Cerebellar cortex (tissue), 1 donor: ENCODE measurements around the gene PIP5KL1.

Experiments used
- DNase-seq: peaks from one replicate; pipeline ENCODE4 v3.0.0-alpha.2; 2015; ENCODE audit warnings: low spot score

The PIP5KL1 gene

DNA sequence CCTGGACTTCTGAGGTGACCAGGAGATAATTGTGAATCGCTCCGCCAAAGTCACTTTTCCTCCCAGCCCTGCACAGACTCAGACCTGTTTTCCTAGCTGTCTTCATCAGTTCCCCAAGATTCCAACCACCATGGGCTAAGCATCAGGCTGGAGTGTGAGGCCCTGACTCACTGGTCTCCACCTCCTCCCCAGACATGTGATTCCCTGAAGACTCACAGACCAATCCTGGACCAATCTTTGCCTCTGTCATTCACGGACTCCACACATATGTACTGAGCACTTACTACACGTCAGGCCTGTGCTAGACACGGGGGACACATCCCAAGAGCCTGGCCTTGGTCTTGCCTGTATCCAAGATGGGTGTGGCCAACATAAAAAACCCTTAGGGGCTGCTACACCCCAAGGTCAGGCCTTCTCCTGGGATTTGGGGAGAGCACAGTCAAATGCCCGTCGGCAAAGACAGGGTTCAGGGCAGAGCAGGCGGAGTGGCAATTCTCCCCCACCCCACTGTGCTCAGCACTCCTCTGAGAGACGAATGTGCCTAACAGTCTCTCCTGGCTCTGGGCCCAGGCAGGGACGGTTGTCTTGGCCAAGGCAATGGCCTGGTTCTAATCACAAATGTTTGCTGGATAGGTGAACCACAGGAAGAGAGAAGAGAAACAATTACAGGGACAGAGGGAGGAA lies 38.3 kb upstream of the PIP5KL1 start:
- peak; percentile 92 for DNase-seq

DNA sequence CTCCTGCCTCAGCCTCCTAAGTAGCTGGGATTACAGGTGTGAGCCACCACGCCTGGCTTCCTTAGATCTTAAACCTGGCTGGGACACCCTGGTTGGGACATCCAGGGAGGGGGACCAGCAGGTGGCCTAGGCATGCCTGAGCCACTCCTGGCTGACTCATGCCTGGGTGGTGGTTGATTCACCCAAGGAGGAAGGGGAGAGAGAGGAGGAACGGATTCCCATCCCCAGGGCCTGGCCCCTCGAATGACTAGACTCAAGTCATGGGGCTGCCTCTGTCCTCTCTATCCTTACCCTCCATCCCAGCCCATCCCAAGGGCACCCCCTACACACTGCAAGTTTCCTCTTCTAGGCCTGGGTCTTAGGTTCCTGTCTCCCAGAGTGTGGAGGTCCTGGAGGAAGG lies 37.5 kb upstream of the PIP5KL1 start:
- no peak for DNase-seq

- no peak for DNase-seq
These were observed 36.7 kb upstream of the PIP5KL1 start for GRCh38 chr9:127967151-127967809.

GRCh38 chr9:127966416-127967150 lies 36.0 kb upstream of the PIP5KL1 start:
- no peak for DNase-seq

DNA sequence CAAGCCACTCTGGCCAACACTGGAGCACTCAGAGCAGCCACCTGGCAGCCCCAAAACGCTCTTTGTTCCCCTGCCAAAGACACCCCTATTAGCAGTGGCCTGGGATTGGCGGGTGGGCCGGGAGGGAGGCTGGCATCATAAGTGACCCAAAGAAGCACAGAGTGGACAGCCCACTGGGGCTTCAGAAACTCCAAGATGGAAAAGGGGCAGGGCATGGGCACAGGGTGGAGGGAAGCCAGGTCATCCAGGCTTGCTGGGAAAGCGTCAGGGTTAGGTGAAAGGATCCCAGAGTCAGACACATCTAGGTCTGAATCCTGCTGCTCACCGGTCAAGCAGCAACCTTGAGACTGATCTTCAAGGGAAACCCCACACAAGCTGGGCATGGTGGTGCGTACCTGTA lies 35.4 kb upstream of the PIP5KL1 start:
- no peak for DNase-seq

GRCh38 chr9:127963359-127964064 lies 32.9 kb upstream of the PIP5KL1 start:
- no peak for DNase-seq

- no peak for DNase-seq
These were observed 32.4 kb upstream of the PIP5KL1 start for GRCh38 chr9:127963041-127963358.

- no peak for DNase-seq
These were observed 31.7 kb upstream of the PIP5KL1 start for GRCh38 chr9:127962278-127962677.

- no peak for DNase-seq
These were observed 31.1 kb upstream of the PIP5KL1 start for GRCh38 chr9:127961613-127962155.

- DNase-seq: no peak
These were observed 30.5 kb upstream of the PIP5KL1 start for GRCh38 chr9:127961155-127961490.

- no peak for DNase-seq
These were observed 30.0 kb upstream of the PIP5KL1 start for GRCh38 chr9:127960410-127961154.

- DNase-seq: no peak
These were observed 29.3 kb upstream of the PIP5KL1 start for GRCh38 chr9:127959841-127960409.

- no peak for DNase-seq
These were observed 28.8 kb upstream of the PIP5KL1 start for GRCh38 chr9:127959398-127959797.

- DNase-seq: no peak
These were observed 28.2 kb upstream of the PIP5KL1 start for GRCh38 chr9:127958728-127959127.

DNA sequence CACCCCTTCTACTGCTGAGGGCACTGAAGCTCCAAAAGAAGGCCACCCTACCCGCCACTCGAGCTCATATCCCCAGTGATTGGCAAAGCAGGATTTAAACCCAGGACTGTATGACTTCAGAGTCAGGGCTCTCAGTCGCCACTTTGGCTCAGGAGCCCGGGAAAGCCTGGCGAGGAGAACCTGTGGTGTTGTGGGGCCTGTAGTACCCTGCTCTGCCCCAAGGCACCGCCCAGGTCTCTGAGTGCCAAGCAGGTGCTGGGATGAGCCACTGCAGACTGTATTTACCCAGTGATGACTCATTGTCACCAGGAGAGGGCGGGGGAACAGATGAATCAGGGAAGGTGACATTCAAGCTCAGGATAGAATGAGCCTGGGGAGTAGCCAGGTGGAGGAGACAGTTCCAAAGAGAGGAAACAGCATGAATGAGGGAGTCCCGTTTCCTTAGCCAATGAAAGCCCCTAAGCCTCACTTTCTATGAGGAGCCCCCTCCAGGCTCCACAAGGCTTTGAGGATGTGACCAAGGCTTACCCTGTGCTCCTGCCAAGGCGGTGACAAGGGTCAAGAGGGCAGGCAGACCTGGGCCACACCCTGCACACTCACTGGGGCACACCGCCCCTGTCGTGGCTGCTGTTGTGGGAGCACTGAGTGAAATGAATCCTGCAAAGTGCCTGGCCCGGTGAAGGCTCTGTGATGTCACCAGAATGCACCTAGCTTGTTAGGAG lies 24.9 kb upstream of the PIP5KL1 start:
- DNase-seq: peak; percentile 90

DNA sequence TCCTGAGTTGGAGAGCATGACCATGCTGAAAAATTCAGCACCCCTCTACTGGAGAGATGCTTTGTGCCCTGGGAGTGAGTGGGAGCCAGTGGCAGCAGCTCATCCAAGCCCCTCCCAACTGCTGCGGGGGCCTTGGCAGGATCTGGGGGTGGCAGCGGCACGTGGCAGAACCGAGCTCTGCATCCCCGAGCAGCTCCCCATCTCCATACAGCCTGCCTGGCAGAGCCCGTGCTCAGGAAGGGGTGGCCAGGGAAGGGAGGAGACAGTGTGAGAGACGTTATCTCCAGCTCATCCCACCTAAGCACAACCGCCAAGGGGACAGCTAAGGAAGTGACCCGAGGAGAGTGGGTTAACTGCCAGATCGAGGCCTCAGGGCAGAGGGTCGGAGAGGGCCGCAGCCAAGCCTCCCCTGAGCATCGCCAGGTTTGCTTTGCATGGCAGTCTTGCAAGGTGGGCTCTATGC lies 24.3 kb upstream of the PIP5KL1 start:
- DNase-seq: no peak

DNA sequence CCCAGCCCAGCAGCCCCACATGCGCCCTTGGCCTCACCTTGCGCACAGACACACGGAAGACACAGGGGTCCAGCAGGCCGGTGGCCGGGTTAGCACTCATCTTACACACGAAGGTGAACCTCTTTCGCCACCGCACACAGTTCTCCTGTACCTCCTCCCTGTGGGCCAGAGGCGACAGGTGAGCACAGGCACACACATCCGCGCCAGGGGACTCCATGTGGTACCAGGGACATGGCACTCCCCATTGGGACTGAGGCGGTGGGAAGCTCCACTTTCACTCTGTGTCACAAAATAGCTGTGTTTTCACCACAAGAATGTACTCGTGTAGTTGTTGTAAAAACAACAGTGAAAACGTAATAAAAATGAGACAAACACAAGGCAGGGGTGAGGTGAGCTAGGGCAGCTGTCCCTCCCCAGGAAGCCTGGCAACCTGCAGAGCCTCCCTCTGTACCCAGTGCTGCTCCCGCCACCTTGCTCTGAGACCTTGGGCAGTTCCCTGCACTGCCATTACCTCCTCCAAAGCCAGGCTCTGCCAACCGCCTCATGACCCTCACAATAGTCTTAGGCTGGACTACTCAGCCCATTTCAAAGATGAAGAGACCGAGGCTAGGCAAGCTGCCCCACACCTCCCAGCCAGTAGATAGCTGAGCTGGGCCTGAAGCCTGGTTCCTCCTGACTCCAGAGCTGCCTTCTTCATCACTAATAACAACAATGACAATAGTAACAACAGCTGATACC lies 23.4 kb upstream of the PIP5KL1 start:
- no peak for DNase-seq

DNA sequence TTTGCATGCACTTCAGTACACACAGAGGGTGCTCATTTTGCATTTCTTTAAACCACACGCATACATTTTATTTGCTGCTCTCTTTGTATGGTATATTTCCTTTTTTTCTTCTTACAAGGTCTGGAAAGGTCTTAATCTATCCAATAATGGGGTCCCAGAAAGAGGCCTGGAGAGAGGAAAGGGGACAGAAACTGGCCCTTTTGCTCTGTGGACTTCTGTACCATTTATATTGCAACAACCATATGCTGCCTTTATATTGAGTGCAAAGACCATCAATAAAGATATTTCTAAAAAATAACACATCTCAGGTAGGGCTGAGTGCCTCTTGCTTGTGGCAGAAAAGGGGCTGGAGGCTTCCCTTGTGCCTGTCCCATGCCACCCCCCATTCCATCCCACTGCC lies 22.6 kb upstream of the PIP5KL1 start:
- DNase-seq: no peak

- no peak for DNase-seq
These were observed 20.1 kb upstream of the PIP5KL1 start for GRCh38 chr9:127950513-127951289.
